GM12891 (cell line): Measurements from ENCODE around the gene IFNLR1.

Experiments used
- PAX5 ChIP-seq: IDR thresholded peaks from 2 replicates; pipeline ENCODE4 v1.6.1; 2011; ENCODE audit warnings: low read length, moderate library complexity, mild to moderate bottlenecking; ENCODE audit not compliant: insufficient read depth, severe bottlenecking
- POLR2A ChIP-seq: IDR thresholded peaks from 2 replicates; pipeline ENCODE4 v1.6.1; 2011; ENCODE audit warnings: low read depth, low read length, control low read depth
- POLR2AphosphoS5 ChIP-seq: IDR thresholded peaks from 2 replicates; pipeline ENCODE4 v1.6.1; 2011; ENCODE audit warnings: low read depth, low read length, control low read depth
- POU2F2 ChIP-seq: IDR thresholded peaks from 2 replicates; pipeline ENCODE4 v1.6.1; 2011; ENCODE audit warnings: low read depth, mild to moderate bottlenecking, control low read depth, low read length, moderate library complexity
- SPI1 ChIP-seq: IDR thresholded peaks from 2 replicates; pipeline ENCODE4 v1.6.1; 2011; ENCODE audit warnings: low read depth, low read length, control low read depth
- TAF1 ChIP-seq: IDR thresholded peaks from 2 replicates; pipeline ENCODE4 v1.6.1; 2011; ENCODE audit warnings: low read depth, low read length, control low read depth

GRCh38 chr1:24142546-24143534 lies 44.2 kb downstream of the IFNLR1 start, which contains the start of gene IL22RA1:
- no peak for TF ChIP-seq POLR2A
- TF ChIP-seq TAF1, result no peak
- TF ChIP-seq POLR2AphosphoS5, result no peak
- TF ChIP-seq PAX5, result no peak
- no peak for TF ChIP-seq SPI1
- TF ChIP-seq POU2F2, result no peak
